Muscle of leg (tissue), 11 donors: ENCODE data around the gene GRK1. TPM values are rescaled to one million over a fixed set of nuclear protein-coding genes. Genes with fewer than 3 reads are reported as not detected.

Source experiments
- DNase-seq: peaks from one replicate; pipeline ENCODE4 v3.0.0; 2013
- H3K27ac ChIP-seq: one replicate; pipeline ENCODE4 v1.5.1; 2013; ENCODE audit warnings: mild to moderate bottlenecking, low read length, control low read depth
- H3K27me3 ChIP-seq: one replicate; pipeline ENCODE4 v1.6.1; 2013; ENCODE audit warnings: low read length; ENCODE audit not compliant: control insufficient read depth, insufficient read depth
- H3K36me3 ChIP-seq: one replicate; pipeline ENCODE4 v1.6.1; 2013; ENCODE audit warnings: low read length; ENCODE audit not compliant: control insufficient read depth, insufficient read depth
- H3K4me1 ChIP-seq: one replicate; pipeline ENCODE4 v1.6.1; 2013; ENCODE audit warnings: low read length; ENCODE audit not compliant: control insufficient read depth, insufficient read depth
- H3K4me3 ChIP-seq: one replicate; pipeline ENCODE4 v1.5.1; 2013; ENCODE audit warnings: low read length, control low read depth
- H3K9me3 ChIP-seq: replicated peaks from 2 replicates; pipeline ENCODE4 v1.6.1; 2013; ENCODE audit warnings: low read depth, low read length; ENCODE audit not compliant: control insufficient read depth
- WGBS: methylation state at CpG from one replicate; pipeline ENCODE4 v1.1.5; 2013; ENCODE audit warnings: missing lambda C conversion rate; ENCODE audit not compliant: insufficient coverage; 5-methylcytosine and 5-hydroxymethylcytosine counted together
- polyA plus RNA-seq, 8 donors: library from polyadenylated mRNA; unstranded; fragments of 120-200 nt; gene quantifications; one replicate each; pipeline versions ENCODE4 v1.2.1 to v1.2.3, GENCODE V29; 2013; ENCODE audit warnings: inconsistent platforms in 1 of 8, low replicate concordance in 1 of 8; ENCODE audit not compliant: insufficient read length in 8 of 8, insufficient read depth in 1 of 8
- total RNA-seq: library from RNA; stranded (reverse); fragments of 120-200 nt; gene quantifications from one replicate; pipeline ENCODE4 v1.2.4, GENCODE V29; 2013

GRK1 gene
- total and polyA plus RNA-seq, 9 donors, result 0.11 to 0.38 (median 0.22) TPM; not detected in 1

- no peaks in the 10 kb centered on the region for H3K36me3 ChIP-seq
- 98% methylated on average over 3 of the region's 3 CpGs for WGBS
- no peak overlapping the region for H3K27ac ChIP-seq
- H3K27me3 ChIP-seq, result peaks cover 10% of the 10 kb centered on the region
- H3K4me1 ChIP-seq, result no peaks in the 10 kb centered on the region
- H3K9me3 ChIP-seq, result no peaks in the 10 kb centered on the region
- no peak for DNase-seq
- no peak overlapping the region for H3K4me3 ChIP-seq
Measured at GRCh38 chr13:113665597-113666328, 1.3 kb upstream of the GRK1 start.

GRCh38 chr13:113666329-113666670 is 719 bp upstream of the GRK1 start:
- H3K4me3 ChIP-seq, result no peak overlapping the region
- H3K9me3 ChIP-seq, result no peaks in the 10 kb centered on the region
- no peaks in the 10 kb centered on the region for H3K4me1 ChIP-seq
- no peak overlapping the region for H3K27ac ChIP-seq
- H3K27me3 ChIP-seq, result peaks cover 10% of the 10 kb centered on the region
- H3K36me3 ChIP-seq, result no peaks in the 10 kb centered on the region
- 90% methylated on average over 2 of the region's 2 CpGs for WGBS
- DNase-seq, result no peak

- H3K4me3 ChIP-seq, result no peak overlapping the region
- DNase-seq, result no peak
- 89% methylated on average over 20 of the region's 29 CpGs for whole genome bisulfite sequencing
Measured at GRCh38 chr13:113667771-113668490, 912 bp downstream of the GRK1 start.

GRCh38 chr13:113668491-113668971 is 1.5 kb downstream of the GRK1 start:
- Histone ChIP-seq H3K27me3 (peaks cover 10% of the 10 kb centered on the region), H3K4me1 (no peaks in the 10 kb centered on the region), H3K4me3 (no peak overlapping the region), H3K9me3 (no peaks in the 10 kb centered on the region), H3K27ac (no peak overlapping the region), H3K36me3 (no peaks in the 10 kb centered on the region)
- DNase-seq, result no peak
- WGBS, result 57% methylated on average over 16 of the region's 24 CpGs

More at GRCh38 chr13:113667771-113668490, 912 bp downstream of the GRK1 start:
- Histone ChIP-seq H3K27me3 (peaks cover 10% of the 10 kb centered on the region), H3K4me1 (no peaks in the 10 kb centered on the region), H3K27ac (no peak overlapping the region), H3K9me3 (no peaks in the 10 kb centered on the region), H3K36me3 (no peaks in the 10 kb centered on the region)

- WGBS, result 78% methylated on average over 10 of the region's 13 CpGs
- Histone ChIP-seq H3K27me3 (peaks cover 10% of the 10 kb centered on the region), H3K9me3 (no peaks in the 10 kb centered on the region), H3K36me3 (no peaks in the 10 kb centered on the region), H3K27ac (no peak overlapping the region), H3K4me1 (no peaks in the 10 kb centered on the region), H3K4me3 (no peak overlapping the region)
- no peak for DNase-seq
Measured at GRCh38 chr13:113669231-113669754, 2.3 kb downstream of the GRK1 start.

- Histone ChIP-seq H3K4me3 (no peak overlapping the region), H3K27ac (no peak overlapping the region), H3K36me3 (no peaks in the 10 kb centered on the region), H3K4me1 (no peaks in the 10 kb centered on the region), H3K9me3 (no peaks in the 10 kb centered on the region), H3K27me3 (peaks cover 5% of the 10 kb centered on the region)
- no peak for DNase-seq
- WGBS, result 85% methylated on average over 21 of the region's 21 CpGs
Measured at GRCh38 chr13:113669755-113670341, 2.8 kb downstream of the GRK1 start.

- Histone ChIP-seq H3K9me3 (no peaks in the 10 kb centered on the region), H3K27me3 (peaks cover 3% of the 10 kb centered on the region), H3K36me3 (no peaks in the 10 kb centered on the region), H3K4me3 (no peak overlapping the region), H3K4me1 (no peaks in the 10 kb centered on the region), H3K27ac (no peak overlapping the region)
- 90% methylated on average over 11 of the region's 19 CpGs for WGBS
- DNase-seq, result no peak
Measured at GRCh38 chr13:113670541-113670940, 3.5 kb downstream of the GRK1 start.

- H3K36me3 ChIP-seq, result no peaks in the 10 kb centered on the region
- DNase-seq, result no peak
- 87% methylated on average over 53 of the region's 54 CpGs for WGBS
Measured at GRCh38 chr13:113671066-113672001, 4.3 kb downstream of the GRK1 start.

GRCh38 chr13:113672002-113672651 is 5.1 kb downstream of the GRK1 start:
- WGBS, result 84% methylated on average over 12 of the region's 18 CpGs
- DNase-seq, result no peak

More at GRCh38 chr13:113671066-113672001, 4.3 kb downstream of the GRK1 start:
- Histone ChIP-seq H3K4me3 (no peak overlapping the region), H3K27ac (no peak overlapping the region), H3K27me3 (no peaks in the 10 kb centered on the region), H3K4me1 (no peaks in the 10 kb centered on the region), H3K9me3 (no peaks in the 10 kb centered on the region)

More at GRCh38 chr13:113672002-113672651, 5.1 kb downstream of the GRK1 start:
- H3K27ac ChIP-seq, result no peak overlapping the region
- H3K9me3 ChIP-seq, result no peaks in the 10 kb centered on the region
- no peaks in the 10 kb centered on the region for H3K36me3 ChIP-seq
- no peaks in the 10 kb centered on the region for H3K27me3 ChIP-seq
- H3K4me3 ChIP-seq, result no peak overlapping the region
- no peaks in the 10 kb centered on the region for H3K4me1 ChIP-seq
